ENCODE measurements around the gene AGBL3.
"Not testable (repeated sequence)": the region's sequence is repeated elsewhere in the genome, so short reads cannot be mapped to it uniquely, and the experiment has no call there.

The AGBL3 gene

DNA sequence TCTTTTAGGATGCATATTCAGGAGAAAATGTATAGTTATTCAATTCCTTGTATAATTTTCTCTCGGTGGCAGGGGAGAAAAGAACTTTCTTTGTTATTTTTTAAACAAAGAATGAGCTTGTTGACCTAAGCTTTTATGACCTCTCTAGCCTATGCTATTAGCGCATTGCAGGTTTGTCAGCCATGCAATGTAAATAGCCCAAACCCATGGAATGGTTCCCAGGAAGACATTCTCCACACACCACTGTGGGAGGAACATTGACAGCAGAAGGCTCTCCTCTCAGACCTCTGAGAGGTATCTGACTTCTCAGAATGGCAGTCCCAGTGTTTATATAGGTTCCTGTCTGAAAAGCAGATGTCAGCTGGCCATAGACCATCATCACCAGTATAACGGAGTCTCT lies 19.6 kb upstream of the AGBL3 start:
- DNase-seq, result no peak

DNA sequence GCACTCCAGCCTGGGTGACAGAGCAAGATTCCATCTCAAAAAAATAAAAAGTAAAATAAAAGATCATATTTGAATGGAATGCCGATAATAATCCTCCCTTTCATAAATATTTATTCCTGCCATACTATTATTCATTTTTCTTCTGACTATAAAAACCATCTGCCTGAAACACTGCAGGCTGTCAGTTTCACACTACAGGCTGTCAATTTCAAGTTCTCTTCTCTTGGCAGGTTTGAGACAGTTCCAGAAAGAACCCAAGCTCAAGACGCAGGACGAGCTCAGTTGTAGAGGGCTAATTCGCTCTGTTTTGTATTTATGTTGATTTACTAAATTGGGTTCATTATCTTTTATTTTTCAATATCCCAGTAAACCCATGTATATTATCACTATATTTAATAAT lies 18.2 kb upstream of the AGBL3 start:
- no peak for DNase-seq

DNA sequence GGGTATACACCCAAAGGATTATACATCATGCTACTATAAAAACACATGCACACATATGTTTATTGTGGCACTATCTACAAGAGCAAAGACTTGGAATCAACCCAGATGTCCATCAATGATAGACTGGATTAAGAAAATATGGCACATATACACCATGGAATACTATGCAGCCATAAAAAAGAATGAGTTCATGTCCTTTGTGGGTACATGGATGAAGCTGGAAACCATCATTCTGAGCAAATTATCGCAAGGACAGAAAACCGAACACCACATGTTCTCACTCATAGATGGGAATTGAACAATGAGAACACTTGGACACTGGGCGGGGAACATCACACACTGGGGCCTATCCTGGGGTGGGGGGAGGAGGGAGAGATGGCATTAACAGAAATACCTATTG lies 4.7 kb upstream of the AGBL3 start:
- not testable (repeated sequence) for DNase-seq

DNA sequence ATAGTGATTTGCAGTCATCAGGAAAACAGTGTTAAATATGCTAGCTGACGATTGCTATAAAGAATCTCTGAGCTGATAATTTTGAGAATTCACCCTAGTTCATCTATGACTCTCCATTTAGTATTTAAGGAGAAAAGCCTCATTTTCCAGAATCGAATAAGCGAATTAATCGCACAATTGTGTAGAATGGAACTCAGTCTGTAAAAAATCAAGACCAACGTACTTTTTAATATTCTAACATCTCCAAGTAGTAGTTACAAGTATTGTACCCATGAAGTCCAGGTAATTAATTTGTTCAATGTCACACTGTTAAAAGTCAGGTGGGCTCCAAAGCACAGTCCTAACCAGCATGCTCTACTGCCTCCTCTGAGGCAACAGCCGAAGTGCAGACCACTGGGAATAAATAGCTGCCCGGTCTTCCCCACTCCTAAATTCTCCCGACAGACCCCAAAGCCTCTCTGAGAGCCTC lies 380 bp upstream of the AGBL3 start:
- no peak for DNase-seq

DNA sequence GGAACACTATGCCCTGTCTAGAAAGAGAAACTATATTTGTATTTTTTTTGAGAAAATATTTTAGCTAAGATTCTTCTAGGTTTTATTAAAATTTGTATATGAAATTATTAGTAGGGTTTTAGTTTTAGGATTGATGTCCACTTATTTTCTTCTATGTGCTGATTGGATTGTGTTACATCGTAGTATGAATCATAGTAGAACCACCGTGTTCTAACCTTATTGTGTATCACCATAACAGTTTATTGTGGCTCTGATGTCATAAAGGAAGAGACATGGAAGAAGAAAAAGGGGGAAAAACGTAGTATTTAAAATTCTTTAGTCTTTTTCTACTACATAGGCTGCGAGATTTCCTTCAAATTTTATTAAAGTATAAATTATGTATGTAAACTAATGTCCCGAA lies 1.9 kb downstream of the AGBL3 start:
- no peak for DNase-seq

DNA sequence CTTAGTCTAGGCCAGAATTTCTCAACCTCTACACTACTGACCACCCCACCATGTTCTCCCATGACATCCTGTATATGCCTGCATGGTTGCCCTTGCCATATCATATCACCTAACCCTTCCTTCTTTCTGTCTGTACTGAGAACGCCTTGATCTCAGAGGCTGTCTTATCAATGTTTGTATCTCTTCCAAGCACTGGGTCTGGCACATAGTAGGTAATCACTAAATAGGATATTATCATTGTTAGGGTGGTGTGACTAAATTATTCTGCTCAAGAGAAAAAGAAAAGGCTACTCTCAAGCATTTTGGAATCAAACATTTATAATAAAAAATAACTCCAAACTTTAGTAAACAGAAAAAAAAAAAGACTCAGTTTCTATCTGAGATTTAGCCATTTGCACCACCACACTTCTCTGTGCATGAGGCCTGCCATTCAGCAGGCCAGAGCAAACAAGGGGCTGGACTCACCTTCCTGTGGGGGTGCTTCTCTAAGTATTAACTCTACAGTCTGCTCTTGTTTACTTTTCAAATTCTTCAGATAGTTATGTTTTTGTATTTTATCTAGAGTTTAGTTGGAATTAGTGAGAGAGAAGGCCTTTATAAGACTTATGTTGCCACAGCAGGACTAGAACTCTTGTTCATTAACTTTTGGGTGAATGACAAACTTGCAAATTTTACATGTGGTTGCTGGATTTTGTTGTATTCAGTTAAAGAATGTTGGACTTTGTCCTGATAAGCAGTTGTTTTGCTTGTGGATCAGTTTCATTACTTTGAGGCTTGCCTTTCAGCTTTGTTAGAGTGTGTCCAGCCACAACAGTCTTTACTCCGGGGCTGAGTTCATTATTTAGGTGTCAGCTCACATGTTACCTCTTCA lies 5.4 kb downstream of the AGBL3 start:
- DNase-seq, result no peak

DNA sequence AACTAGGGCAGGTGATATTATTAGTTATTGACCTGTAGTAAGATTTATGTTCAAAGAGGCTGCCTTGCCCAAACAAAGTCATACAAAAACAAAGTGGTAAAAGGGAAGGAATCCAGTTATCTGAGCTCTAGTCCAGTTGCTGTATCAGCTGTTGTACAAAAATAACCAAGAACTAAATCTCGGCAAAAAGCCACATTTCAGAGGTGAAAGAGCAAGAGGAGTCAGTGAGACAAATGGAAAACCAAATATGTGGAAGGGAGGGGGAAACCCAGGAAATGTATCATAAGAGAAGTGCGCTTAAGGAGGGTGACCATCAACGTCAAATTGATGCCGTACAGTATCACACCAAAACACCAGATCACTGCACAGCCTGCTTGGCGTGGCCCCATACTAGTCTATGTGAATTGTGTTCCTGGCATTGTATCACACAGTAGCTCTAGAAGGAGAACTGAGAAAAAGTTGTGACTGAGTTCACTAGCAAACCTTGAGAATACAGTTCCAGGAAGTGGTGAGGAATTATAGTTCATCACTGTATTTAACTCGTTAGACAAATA lies 6.4 kb downstream of the AGBL3 start:
- peak; percentile 24 for DNase-seq

DNA sequence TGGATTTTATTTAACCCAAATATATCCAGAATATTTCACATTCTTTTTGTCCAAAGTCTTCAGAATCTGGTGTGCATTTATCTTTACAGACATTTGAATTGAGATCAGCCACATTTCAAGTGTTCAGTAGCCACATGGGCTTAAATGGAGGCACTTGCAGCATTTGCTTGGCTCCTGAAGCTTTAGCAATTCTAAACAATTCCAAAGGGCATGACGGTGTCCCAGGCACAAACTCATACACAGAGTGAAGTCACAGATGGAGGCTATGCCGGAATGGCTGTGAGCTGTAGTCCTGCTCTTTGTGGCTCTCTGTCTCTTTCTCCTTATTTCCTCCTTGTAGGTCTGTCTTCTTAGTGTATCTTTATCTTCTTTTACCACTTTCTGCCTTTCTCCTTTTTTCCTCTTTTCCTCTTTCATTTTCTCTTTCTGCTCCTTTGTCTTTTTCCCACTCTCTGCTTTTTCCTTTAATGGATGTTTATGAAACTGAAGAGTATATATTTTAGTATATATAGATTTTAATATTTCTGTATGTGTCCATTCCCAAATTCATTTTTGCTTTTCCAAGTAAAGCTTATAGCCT lies 7.7 kb downstream of the AGBL3 start:
- DNase-seq, result no peak

DNA sequence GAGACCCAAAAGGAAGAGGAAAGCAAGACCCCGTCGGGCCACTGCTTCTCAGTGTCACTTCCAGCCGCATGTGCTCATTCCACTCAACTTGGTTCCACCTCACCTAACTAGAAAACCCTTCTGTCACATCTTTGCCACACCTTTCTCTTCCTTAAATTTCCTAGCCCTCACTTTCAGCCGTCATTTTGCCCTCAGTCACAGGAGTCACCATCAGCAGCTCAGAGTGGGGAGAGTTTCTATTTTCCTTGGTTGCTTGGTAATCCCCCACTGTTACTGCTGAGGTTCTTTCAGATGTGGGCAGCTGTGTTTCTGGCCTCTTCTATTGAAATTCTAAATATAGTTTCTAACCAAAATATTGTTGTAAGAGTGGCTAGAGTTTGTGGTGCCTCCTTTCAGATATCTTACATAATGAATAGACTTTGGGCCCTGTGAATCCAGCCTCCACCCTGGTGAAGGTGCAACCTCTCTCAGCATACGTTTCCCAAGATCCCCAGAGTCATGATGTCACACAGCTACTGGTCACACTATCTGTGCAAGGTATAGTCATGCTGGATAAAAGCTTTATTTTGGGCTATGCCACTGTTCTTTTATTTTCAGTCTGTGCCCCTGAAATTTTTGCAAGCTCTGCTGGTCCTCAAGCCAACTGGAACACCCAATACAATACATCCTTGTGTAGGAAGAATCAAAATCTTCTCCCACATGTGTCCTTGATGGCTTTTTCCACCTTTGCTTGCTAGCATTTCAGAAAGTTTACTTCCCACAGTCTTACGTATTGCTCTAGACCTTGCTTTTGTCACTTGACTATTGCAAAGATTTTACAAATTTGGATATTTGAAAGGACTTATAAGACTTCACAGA lies 9.2 kb downstream of the AGBL3 start:
- DNase-seq, result peak; percentile 14

DNA sequence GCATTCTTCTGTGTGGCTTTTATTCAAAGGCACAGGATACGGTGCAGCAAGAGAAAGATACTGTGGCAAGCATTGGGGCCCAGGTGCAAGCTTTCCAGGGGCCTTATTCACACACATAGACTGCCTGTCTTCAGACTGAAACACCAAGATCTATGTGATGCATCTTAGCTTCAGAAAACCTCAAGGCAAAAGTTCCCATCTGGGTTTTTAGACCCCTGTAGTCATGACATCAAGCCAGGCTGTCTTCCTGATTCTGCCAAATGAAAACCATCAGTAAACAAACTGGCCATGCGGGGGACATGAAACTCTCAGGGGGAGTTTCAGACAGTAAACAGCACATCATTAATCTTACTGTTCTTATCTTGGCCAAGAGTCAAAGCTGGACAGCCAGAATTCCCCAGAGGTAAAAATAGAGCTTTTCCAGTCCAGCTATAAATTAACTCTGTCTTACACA lies 9.8 kb downstream of the AGBL3 start:
- DNase-seq, result no peak

DNA sequence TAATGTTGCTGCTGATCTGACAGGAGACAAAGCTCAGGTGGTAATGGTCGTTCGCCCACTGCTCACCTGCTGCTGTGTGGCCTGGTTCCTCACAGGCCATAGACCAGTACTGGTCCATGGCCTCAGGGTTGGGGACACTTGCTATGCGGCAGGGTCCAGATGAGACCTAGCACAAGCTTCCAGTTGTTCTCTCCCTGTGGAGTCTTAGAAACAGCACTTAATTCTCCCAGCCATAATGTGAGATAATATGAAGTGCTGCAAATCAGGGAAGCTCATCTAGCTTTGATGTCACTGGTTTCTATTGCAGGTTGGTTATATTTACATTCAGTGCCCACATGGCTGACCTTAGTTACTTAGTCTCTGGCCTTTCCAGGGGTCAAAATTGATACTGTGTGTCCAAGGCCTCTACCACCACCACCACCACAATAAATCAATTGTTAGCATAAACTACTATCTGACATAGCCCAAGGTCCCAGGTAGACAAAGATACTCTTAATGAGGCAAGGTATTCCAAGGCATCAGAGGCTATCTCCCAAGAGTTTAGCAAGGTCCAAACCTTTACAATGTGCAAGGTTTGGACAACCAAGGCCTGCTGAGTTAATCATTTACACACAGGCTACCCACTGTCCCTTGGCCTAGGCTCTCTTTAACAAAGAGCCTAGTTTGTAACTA lies 11.0 kb downstream of the AGBL3 start:
- no peak for DNase-seq

DNA sequence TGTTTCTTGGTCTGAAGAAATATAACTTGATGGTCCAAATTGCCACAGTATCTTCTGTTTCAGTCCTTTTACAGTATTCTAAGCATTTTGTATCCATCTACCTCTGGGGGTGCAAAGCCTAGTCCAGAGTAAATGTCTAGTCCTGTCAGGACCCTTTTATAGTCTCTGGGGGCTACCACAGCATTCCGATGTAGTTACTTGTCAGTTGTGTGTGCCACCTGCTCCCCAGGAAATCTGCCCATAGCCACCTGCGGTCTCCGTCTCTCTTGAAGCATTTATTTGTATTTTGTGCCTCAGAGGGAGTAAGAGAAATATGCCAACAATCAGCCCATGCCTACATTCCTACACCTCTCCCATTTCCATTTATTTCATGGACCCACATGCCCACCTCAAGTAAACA lies 12.8 kb downstream of the AGBL3 start:
- no peak for DNase-seq

DNA sequence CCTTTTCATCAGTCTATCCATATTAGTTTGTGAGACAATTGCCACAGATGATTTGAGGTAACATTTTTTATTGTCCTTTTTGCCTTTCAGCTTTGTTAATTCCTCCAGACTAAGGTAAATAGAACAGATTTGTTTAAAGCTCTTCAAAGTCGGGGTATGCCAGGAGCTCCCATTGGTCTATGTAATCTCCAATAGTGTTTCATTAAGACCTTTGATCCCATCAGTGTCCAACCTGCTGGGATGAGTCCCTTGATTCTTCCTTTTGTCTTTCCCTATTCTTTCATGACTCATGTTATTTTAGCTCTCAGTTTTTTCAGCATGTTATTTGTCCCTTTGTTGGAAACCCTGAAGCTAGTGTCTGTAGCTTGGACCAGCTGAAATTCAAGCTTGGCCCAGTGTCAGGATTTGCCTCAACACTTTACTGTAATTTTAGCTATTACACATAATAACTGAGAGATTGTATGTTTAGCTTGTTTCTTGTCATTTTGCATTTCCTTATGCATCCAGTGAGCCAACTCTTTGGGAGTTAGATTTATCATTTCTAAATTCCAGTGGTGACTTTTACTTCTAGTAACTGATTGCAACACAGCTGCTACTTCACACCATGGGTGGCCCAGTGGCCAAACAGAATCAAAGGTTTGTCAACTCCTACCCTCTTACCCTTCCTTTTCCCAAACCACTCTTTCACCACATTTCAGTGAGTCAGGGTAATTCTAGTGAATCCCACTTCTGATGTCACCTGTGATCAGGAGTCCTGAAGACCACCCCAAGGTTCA lies 15.3 kb downstream of the AGBL3 start:
- DNase-seq, result no peak

DNA sequence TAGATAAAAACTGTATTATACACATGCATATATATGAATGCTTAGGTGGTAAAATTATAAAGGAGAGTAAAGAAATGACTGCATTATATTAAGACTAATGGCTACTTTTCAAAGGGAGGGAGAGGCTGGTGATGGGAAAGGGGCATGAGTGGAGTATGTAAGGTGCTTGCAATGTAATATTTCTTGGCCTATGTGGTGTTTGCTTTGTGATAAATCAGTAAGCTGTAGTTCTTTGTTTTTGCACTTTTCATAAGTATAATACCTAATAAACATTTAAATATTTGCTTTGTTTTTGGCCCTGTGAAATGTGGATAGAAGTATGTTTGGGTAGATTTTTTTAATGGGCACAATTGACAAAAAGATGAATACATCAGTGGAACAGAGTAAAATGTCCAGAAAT lies 25.9 kb downstream of the AGBL3 start:
- no peak for DNase-seq

DNA sequence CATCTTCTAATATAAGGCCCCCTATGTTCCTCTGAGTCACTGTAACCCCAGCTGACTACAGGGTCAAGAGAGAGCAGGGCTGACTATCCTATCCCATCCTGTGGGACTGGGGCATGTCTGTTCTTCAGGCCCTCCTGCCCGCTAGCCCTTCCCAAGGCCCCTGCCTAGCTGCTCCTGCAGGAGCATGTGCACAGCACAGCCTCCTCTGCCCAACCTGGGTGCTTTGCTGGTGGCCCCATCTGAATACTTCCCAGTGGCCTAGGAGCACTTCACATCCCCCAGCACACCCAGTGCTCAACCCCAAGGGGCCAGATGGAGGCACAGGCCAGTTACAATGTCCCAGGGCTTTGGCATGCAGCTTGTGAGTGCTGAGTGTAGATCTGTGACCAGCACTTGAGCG lies 37.3 kb downstream of the AGBL3 start:
- no peak for DNase-seq

DNA sequence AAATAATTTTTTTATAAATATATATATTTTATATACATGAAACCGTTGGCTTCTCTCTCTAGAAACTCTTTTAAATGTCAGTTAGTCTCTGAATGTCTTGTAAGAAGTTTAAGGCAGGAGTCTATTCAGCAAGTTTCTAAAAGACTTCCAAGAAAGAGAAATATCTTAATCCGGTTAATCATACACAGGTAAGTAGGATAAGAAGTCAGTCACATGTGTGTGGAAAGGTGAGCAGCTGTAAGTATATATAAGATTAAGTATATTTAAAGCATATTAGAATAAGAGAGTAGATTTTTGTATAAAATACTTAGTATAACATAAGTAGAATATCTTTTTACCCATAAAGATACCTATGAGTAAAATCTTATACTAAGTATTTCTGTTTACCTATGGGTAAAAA lies 48.9 kb downstream of the AGBL3 start:
- DNase-seq, result no peak

DNA sequence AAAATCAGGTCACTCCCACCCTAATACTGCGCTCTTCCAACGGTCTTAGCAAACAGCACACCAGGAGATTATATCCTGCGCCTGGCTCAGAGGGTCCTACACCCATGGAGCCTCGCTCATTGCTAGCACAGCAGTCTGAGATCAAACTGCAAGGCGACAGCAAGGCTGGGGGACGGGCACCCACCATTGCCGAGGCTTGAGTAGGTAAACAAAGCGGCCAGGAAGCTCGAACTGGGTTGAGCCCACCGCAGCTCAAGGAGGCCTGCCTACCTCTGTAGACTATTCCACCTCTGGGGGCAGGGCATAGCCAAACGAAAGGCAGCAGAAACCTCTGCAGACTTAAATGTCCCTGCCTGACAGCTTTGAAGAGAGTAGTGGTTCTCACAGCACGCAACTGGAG lies 80.7 kb downstream of the AGBL3 start:
- not testable (repeated sequence) for DNase-seq

DNA sequence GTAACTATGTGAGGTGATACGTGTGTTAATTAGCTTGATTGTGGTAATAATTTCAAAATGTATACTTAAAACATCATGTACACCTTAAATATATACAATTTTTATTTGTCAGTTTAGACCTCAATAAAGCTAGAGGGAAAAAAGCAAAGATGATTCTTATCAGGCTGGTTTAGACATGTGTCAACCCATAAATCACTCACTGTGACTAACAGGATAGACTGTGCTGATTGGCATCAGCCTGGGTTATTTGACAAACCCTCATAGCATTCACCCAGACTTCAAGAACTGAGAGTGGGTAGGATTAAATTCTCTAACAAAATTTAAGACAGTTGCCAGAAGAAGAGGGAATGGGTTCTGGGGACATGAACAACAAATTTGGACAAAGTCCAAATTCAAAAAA lies 87.8 kb downstream of the AGBL3 start:
- no peak for DNase-seq

DNA sequence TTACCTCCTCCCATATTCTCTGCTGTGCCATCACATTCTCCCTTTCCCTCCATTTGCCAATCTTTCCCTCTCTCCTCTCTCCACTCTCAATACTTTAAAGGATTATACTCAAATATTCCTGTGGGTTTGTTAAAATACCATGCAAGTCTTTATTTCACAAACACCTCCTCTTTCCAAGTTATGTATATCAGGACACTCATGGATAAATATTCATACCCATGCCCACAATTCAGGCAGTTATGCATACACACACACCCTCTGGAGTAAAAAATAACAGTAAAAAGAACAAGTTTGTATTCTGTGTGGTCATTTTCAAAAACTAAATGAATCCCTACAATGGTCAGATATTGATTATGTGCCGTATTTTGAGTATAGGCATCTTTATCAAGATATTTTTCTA lies 88.2 kb downstream of the AGBL3 start:
- no peak for DNase-seq

DNA sequence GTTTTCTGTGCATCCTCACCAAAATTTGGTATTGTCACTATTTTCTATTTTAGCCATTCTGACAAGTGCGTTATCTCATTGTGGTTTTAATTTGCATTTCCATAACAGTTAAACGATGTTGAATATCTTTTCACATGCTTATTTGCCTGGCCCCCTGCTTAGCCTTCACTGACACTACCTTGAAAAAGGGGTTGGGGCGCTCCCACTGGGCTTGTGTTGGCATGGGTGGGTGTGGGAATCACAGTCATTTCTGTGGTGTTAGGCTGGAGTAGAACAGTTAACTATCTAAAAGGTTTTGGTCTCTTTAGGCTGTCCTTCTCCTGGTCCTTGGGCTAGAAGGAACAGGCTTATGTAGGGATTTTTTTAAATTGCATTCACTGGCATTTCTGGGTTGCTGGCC lies 89.4 kb downstream of the AGBL3 start:
- DNase-seq, result no peak

DNA sequence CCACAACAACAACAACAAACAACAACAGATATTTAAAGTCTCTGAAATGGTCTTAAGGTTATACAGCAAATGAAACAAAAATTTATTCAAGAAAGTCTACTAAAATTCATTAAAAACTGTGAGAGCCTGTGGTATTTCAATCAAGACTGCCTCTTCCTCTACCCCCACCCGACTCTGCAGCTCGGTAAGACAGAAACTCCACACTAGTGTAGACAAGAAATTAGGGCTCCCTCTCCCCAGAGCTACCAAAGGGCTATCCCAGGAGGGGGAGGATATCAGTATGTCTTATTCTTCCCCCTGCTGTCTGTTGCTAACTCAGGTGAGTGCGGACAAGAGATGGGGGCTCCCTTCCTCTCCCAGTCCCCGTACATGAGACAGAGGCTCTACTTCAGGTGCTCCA lies 90.6 kb downstream of the AGBL3 start:
- DNase-seq, result no peak

DNA sequence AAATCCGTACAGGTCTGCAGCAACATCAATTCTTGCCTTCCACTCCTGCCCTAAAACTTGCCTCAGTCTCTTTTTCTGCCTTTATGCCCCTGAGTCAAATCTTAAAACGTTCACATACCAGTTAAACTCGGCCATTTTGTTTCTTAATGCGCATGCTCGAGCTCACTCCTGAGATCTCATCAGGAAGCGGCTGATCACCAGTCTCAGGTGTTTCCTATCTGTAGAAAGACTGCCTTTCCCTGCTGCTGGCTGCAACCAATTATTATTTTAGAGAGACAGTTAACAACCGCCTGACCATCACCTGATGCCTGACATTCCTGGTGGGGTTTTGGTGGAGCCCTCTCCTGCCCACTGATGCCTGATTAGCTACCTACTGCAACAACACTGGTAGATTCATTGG lies 91.3 kb downstream of the AGBL3 start:
- no peak for DNase-seq
